IMR-90 (cell line): ENCODE measurements around the gene PCGF3.

ENCODE experiments used
- BHLHE40 ChIP-seq: fragments of 150-350 bp; IDR thresholded peaks from 2 replicates; pipeline ENCODE4 v1.6.1; 2016; ENCODE audit warnings: mild to moderate bottlenecking, low read depth, low read length
- CEBPB ChIP-seq: IDR thresholded peaks from 2 replicates; pipeline ENCODE4 v1.6.1; 2012; ENCODE audit warnings: low read depth, low read length, improper control_type of control experiment
- CHD1 ChIP-seq: IDR thresholded peaks from 2 replicates; pipeline ENCODE4 v1.6.1; 2012; ENCODE audit warnings: low read depth, low read length, improper control_type of control experiment
- FOS ChIP-seq: fragments of 150-350 bp; IDR thresholded peaks from 2 replicates; pipeline ENCODE4 v1.6.1; 2016; ENCODE audit warnings: low read depth, low read length
- MAFK ChIP-seq: IDR thresholded peaks from 2 replicates; pipeline ENCODE4 v1.6.1; 2012; ENCODE audit warnings: low read depth, low read length, improper control_type of control experiment
- POLR2A ChIP-seq: IDR thresholded peaks from 2 replicates; pipeline ENCODE4 v1.6.1; 2012; ENCODE audit warnings: mild to moderate bottlenecking, low read depth, low read length
- RAD21 ChIP-seq: IDR thresholded peaks from 2 replicates; pipeline ENCODE4 v1.6.1; 2012; ENCODE audit warnings: low read length, improper control_type of control experiment
- RCOR1 ChIP-seq: IDR thresholded peaks from 2 replicates; pipeline ENCODE4 v1.6.1; 2012; ENCODE audit warnings: mild to moderate bottlenecking, low read length, improper control_type of control experiment; ENCODE audit not compliant: insufficient replicate concordance
- SMC3 ChIP-seq: fragments of 150-350 bp; IDR thresholded peaks from 2 replicates; pipeline ENCODE4 v1.6.1; 2016; ENCODE audit warnings: low read depth, mild to moderate bottlenecking, antibody characterized with exemption, low read length, moderate library complexity
- TF ChIP-seq, protein P1 (sequence below): conservative IDR thresholded peaks from 2 replicates; pipeline ENCODE4 v1.5.1; 2012; ENCODE audit warnings: mild to moderate bottlenecking, low read depth, low read length, improper control_type of control experiment

DNA sequence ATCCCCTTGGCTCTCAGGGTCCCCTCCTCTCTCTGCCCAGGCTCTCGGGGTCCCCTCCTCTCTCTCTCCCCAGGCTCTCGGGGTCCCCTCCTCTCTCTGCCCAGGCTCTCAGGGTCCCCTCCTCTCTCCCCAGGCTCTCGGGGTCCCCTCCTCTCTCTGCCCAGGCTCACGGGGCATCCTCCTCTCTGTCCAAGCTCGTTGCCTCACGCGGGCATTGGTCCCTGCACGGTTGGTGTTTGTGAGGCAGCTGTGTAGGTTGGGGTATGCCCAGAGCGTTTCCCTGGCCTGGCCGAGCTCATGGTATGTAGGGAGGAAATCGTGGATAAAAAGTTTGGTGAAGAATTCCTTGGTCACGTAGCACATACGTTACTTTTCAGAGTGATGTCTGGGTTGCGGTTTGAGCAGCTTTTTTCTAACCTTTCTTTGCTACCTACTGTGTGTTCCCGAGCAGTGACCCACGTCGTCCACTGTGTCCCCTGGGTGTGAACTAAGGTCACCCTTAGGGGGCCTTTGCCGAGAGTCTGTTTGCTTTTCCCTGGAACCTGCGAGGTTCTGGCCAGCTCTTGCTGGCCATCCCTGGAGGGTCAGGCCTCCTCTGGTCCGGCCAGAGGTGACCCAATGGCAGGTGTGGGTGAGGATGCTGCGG lies 36.6 kb downstream of the PCGF3 start:
- TF ChIP-seq, protein P1, sequence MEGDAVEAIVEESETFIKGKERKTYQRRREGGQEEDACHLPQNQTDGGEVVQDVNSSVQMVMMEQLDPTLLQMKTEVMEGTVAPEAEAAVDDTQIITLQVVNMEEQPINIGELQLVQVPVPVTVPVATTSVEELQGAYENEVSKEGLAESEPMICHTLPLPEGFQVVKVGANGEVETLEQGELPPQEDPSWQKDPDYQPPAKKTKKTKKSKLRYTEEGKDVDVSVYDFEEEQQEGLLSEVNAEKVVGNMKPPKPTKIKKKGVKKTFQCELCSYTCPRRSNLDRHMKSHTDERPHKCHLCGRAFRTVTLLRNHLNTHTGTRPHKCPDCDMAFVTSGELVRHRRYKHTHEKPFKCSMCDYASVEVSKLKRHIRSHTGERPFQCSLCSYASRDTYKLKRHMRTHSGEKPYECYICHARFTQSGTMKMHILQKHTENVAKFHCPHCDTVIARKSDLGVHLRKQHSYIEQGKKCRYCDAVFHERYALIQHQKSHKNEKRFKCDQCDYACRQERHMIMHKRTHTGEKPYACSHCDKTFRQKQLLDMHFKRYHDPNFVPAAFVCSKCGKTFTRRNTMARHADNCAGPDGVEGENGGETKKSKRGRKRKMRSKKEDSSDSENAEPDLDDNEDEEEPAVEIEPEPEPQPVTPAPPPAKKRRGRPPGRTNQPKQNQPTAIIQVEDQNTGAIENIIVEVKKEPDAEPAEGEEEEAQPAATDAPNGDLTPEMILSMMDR: no peak
- no peak for TF ChIP-seq CHD1
- TF ChIP-seq RCOR1: no peak
- no peak for TF ChIP-seq BHLHE40
- TF ChIP-seq POLR2A: no peak
- no peak for TF ChIP-seq RAD21
- no peak for TF ChIP-seq MAFK
- TF ChIP-seq FOS: no peak
- no peak for TF ChIP-seq SMC3
- no peak for TF ChIP-seq CEBPB
